GM21529 (cell line): ENCODE results near the gene PRKCE.
"Not testable (repeated sequence)": the region's sequence is repeated elsewhere in the genome, so short reads cannot be mapped to it uniquely, and the experiment has no call there.

Source experiments
- ATAC-seq: cut with Tn5 transposase; IDR thresholded peaks from one replicate; pipeline ENCODE4 v1.9.1; 2021; ENCODE audit not compliant: unreplicated experiment

Gene PRKCE

DNA sequence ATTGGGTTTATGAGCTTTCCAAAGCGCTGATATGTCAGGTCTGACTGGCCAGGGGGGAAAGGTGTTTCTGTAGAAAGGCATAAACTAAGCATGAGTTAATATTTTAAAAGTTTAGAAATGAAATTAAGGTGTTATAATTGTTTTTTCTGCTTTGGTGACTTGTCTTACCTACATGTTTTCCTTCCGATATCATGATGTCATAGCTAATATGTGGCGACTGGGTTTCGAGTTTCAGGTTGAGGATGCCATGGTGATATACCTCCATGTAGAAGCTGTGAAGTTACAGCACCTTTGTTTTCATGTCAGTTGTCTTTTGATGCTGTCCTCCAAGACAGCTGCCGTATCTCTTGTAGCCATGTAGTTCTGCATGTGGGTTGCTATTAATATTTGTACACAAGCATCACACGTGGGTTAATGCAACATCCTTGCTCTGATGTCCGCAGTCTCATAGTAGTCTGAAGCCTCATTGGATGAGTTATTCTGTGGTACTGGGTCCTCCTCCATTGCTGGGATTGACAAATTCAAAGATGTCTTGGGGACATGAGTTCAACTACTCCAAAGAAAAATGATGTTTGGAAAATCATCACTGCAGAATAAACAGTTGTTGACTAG lies 230.6 kb downstream of the PRKCE start:
- ATAC-seq, result no peak

DNA sequence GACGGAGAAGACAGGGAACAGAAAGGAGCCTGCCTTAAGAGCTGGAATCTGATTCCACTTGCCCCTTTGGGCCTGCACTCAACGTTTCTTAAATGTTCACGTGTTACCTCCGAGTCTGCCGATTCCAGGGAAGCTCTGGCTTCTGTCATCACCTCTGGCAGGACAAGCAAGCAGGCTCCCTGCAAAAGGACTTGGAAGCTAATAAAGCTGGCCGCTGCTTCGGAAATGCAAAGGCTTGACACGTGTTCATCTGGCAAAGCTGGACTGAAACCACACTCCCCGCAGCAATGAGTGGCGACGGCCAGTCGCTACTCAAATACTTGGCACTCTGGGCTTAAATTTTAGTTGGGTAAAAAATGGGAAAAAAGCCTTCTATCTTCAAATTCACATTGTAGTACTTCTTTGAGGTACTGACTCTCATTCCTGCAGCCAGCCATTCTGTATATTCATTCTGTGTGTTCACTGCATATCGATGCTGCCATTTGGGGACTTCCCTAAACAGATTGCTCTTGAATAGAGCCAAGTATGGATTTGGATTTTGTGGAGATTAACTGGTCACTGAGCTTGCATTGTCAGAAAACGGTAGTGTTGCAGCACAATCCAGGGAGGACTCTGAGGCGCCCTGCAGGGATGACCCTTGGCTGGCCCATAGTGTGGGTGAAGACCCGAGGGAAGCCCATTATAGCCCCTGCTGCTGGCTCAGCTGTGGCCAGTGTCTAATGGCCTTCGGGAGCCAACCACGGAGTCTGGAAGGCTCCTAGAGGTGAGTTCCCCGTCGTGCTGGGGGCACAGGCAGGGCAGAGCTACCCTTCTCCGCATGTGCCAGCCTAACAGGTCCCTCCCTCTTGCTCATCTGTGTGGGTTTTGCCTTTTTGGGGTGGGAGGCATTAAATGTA lies 231.5 kb downstream of the PRKCE start:
- no peak for ATAC-seq

DNA sequence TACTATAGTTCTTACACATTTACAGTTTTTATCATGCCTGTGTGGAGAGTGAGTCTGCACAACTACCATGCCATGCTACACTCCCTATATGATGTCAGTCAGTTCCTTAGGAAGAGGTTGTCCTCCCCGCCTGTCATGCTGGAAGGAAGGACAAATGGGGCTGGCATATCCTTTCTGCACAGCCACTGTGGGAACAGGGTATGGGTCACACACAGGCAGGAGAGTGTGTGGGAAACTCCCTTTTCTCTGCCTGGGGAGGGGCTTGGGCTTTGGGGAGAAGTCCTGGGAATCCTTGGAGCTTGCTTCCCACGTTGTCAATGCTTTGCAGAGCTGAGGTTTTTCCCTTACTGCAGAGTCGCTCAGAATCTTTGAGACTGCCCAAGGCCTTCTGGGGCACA lies 232.1 kb downstream of the PRKCE start:
- no peak for ATAC-seq

DNA sequence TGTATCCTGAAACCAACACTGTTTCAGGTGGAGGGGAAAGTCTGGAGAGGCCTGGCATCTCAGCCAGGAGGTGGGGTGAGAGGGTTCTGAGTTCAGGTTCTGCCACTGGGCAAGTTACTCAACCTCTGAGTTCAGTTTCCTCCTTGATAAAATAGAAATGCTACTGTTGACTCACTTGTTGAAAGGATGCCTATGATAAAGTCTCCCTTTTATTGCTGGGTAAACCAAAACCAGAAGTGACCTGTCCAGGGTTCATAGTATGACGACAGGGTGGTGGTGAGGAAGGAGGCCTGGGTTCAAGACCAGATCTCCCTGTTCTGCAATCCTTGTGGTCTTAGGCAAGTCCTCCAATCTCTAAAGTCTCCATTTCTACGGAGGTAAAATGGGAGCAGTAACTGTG lies 232.7 kb downstream of the PRKCE start:
- no peak for ATAC-seq

DNA sequence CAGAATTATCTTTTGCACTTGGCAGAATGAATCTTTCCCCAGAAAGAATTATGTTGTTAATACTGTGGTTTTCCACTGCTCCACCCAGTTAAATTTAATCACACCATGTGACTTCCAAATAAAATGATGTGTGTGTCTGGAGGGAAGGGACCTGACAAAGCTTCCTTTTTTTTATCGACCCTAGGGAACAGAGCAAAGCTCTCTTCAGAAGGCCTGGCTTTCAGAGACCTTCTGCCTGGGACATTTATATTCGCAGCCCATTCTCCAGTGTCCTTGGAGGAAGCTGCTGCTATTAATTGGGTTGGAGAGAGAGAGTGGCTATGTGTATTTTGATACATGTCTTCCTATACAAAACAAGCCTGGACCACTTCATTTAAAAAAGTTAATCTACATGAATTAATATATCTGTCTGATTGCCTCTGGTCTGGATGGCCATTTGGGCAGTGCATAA lies 233.7 kb downstream of the PRKCE start:
- ATAC-seq, result no peak

DNA sequence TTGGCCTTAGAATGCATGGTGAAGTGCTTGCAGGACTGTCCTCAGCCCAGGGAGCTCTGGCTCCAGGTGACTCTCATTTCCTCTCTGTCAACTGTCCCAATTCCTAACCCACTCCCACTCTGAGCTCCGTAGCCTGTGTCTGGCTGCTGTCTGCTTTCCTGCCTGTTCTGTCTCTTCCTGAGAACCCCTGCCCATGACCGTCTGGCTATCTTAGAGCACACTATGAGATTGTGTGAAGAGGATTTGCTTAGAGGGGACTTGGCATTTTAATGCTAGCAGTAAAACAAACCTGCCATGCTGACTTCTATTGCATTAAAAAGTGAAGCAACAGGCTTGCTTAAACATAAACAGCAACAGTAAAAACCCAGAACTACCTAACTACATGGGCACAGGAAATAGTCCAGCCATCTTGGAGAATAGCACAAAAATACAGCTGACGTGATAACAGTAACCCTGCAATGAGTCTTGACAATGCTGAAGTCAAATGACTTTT lies 234.7 kb downstream of the PRKCE start:
- no peak for ATAC-seq

DNA sequence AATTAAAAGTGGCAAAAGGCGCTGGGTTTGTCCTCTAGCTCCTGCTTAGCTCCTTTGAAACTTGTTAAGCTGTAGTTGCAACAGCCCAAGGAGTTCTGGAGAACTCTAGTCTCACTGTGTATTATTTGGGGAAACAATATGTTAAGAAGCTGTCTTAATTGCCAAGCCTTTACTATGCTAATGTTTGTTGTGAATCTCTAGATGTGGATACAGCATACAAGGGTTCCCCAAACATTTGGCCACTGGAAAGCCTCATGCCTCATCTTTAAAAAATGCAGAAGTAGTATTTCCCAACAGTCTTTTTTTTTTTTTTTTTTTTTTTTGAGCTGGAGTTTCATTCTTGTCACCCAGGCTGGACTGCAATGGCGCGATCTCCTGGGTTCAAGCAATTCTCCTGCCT lies 236.7 kb downstream of the PRKCE start:
- no peak for ATAC-seq

DNA sequence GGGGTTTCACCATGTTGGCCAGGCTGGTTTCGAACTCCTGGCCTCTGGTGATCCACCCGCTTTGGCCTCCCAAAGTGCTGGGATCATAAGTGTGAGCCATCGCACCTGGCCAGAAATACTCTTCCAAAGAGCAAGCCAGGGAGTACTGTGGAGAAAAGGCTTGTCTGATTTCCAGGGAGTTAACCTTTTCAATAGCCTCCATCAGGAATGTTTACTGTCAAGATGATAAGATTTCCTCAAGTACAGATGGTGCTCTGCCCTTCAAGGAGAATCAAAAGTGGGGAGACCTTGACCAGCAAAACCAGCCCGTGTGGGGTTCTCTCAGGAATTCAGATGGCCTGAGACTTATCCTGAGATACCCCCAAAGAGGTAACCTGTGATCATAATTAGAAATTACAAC lies 237.2 kb downstream of the PRKCE start:
- no peak for ATAC-seq

DNA sequence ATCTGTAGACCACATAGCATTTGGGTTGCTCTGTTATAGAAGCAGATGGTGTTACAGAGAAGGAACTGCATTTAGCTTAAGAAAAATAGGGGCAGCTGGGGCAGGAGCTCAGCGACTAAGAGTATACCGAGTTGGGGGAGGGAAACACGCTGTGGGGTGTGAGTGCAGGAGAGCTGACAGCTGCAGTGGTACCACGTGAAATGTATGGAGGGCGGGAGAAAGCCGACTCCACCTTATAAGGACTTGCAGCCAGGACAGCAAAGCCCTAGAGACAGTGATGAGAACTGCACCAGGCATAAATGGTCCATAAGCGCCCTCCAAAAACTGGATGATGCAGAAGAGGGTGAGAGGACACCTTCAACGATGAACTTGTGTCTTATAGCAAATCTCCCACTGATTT lies 237.6 kb downstream of the PRKCE start:
- peak; percentile 92 for ATAC-seq

DNA sequence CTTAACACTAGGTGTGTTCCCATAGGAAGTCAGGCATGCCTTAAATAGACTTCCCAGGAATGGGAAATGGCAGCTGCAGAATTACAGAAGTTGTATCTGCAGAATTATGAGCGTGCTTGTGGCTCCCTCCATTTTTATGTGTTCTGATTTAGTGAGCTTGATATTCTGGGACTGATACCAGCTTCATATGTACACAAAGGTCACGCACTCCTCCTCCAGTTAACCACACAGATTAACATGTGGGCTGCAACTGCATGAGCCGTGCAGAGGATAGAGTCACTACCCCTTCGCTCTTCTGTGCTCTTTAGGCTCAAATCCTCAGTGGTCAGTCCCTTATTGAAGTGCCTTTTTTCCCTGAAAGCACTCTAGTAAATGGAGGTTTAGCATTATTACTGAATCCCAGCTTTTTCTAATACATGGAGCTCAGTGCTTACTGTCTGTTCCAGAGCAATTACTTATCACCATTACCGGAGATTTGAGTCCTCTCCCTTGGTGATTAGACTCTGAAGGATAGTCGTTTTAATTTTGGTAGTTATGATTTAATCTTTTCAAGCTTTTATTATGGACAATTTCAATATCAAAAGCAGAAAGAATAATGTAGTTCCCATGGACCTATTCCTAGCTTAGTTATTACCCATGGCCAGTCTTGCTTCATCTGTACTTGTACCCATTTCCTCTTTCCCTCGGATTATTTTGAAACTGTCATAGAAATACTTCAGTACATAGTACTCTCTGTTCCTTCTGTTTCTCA lies 238.3 kb downstream of the PRKCE start:
- no peak for ATAC-seq

DNA sequence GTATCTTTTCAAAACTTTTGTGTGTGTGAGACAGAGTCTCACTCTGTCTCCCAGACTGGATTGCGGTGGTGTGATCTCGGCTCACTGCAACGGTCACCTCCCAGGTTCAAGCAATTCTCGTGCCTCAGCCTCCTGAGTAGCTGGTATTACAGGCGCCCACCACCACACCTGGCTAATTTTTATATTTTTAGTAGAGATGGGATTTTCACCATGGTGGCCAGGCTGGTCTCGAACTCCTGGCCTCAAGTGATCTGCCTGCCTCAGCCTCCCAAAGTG lies 238.8 kb downstream of the PRKCE start:
- not testable (repeated sequence) for ATAC-seq

DNA sequence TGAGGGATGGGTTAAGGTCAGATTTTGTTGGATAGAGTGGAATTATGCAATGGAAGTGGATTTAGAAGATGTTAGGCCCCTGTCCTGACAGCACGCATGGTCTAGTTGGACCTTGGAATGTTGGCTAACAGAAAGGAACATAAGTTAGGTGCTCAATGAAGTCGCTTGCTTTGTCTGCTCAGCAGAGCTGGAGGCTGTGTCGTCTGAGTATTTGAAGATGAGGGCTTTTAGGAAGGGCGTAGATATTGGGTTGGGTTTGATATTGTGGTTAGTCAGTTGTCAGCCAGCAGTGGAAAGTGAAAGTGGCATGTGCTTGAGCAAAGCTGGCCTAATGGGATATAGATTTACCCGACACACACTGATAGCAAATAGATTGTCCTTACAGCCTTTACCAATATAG lies 239.3 kb downstream of the PRKCE start:
- no peak for ATAC-seq

DNA sequence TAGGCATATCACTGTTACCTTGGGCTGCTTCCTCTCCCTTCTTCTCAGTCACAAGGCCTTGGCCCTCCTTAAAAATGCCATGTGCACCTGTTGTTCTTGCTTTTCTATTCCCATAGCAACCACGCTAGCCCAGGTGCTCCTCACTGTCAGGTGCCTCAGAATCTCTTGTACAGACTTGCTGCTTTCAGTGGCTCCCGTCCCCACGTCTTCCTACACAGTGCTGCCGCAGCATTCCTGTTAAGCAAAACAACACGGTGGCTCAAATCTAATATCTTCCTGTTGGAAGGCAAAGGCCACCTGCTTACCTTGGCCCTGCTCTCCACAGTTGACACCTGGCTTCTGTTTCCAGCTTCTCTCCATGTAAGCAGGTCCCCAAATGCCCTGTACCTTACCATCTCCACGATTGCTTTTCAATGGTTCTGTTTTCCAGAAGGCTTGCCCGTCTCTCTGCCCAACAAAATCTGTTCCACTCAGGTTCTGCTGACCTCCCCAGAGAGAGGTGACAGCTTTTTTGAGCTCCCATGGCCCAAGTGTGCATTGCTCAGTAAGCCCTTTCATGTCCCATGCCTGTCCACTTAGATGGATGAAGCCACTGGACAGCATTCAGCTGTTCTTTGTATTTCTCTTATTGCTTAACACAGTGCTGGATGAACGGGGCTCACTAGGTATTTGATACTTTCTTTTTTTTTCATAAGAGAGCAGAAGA lies 240.4 kb downstream of the PRKCE start:
- ATAC-seq, result no peak

DNA sequence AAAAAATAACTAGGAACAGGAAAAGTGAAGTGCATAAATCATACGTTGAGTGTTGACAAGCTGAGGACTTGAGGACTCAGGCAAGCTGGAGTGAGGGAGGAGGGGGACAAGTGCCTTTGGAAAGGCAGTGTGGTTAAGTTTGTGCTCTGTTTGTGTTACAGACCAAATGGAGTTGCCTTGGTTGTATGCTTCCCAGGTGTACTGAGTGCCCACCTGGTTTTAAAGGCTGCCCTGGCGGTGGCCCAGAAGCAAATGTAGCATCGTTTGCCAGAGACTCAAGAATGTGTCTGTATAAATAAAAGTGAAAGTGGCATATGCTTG lies 240.9 kb downstream of the PRKCE start:
- no peak for ATAC-seq

DNA sequence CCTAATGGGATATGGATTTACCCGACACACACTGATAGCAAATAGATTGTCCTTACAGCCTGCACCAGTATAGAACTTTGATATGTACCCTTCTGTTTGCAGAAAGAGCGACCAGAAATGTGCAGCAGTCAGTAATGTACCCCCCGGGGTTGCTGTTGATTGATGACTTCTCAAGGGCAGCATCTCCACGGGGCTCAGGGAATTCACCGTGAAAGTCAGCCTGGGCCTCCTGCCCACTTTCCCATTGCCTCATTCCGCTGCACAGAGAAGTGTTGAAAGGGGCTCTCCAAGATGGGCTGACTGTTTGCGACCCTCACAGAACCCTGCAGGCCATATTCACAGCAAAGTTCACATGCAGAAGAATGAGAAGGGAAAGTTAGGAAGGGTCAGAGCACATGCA lies 241.3 kb downstream of the PRKCE start:
- no peak for ATAC-seq

DNA sequence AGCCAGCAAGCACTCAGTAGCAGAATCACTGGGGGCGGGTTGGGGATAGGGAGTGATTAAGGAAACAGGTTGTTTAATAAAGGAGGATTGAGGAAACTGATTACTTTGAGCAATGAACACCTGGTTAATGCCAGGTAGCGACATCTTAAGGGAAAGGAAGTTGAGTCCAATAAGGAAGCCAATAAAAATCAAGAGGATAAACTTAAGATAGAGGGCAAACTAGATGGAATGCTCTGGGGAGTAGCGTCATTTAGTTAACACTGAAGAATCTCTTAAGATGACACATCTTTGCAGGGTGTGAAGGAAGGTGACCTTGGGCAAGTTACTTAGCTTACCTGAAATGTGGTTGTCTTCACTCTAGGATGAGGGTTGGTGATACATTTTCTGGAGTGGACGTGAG lies 242.7 kb downstream of the PRKCE start:
- ATAC-seq, result no peak

DNA sequence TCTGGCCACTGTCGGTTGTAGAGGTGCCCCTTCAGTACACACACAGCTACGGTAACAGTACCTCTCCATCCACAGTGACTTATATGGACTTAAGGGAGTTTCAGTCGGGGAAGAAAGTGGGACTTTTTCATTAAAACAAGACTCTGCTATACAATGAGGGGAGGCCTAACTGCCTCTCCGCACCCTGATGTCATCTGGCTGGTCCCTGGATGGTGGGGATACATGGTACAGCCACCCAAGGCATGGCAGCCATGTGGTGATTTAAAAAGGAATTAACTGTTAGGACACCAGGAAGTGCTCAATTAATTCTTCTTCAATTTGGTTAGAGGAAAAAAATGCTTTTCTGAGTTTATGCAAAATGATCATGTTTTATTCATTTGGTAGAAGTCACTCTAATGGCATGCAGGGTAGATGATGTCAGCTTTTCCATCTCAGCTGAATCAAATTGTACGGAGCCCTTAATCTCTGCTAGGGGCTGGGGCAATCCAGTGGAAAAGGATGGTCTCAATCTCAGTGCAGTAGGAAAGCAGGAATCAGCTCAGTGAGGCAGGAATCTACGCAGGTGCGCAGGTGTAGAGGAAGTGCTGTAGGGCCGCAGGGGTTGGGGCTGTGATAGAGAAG lies 243.9 kb downstream of the PRKCE start:
- no peak for ATAC-seq

DNA sequence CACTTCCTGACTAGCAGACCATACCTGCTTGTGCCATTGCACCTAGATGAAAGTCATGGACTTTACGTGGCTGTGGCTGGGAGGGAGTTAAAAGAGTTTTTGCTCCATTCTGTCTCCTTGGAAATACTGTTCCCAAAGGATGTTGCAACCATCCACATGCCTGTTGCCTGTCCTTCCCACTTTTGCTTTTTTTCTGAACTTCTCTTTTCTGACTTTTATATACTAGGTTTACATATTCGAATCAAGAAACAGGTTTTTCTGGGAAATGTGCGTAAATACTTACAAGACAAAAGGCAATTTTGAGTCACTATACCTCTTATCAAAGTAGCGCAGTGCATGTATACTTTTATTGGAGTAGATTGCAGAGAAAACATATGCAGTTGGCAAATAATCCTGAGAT lies 244.8 kb downstream of the PRKCE start:
- ATAC-seq, result no peak

DNA sequence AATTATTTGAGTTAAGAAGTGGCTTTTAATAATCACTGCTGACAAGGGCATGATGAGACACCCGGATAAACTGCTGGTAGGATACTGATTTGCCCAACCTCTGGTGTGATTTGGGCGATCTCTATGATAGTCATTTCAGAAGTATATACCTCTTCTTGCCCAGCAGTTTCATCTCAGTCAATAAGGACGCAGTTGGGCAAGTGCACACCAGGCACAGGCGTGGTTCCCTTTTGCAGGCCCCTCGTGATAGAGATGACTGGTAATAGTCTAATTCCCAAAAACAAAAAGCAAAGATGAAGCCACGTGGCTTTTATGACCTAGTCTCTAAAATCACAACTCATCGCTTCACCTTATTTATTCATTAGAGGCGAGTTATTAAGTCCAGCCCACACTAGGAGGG lies 246.4 kb downstream of the PRKCE start:
- ATAC-seq, result no peak

DNA sequence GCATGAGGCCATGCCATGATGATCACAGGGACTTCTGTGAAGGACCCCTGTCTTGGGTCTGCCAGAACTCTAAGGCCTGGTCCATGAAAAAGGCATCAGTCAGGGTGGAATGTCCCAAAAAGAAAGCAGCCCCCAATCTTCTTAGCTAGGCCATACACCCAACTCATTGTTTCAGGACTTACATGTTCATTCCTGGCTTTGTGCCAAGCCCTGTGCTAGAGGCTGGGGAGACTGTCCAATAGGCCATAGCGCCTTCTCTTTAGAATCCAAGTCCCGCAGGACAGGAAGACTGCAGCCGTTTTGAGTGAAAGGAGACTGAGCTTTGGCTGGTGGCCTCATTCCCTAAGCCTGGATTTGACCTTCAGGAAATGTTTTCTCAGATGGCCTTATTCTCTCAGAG lies 247.3 kb downstream of the PRKCE start:
- no peak for ATAC-seq

DNA sequence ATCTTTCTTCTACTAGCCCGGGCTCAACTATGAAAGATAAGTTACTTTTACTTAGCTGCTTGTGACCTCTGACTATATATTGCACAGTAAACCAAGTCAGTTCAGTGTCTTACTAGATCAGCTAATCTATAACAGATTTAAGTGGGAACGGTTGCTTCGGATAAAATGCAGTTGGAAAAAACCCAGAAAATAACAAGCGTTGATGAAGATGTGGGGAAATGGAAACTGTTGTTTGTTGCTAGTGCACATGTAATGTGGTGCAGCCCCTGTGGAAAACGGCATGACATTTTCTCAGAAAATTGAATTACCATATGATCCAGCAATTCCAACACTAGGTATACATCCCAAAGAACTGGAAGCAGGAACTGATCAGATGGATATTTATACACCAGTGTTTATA lies 248.5 kb downstream of the PRKCE start:
- ATAC-seq, result no peak
